Gastroesophageal sphincter (tissue), 4 donors: ENCODE results near the gene EML2. TPM values are rescaled to one million over a fixed set of nuclear protein-coding genes. Genes with fewer than 3 reads are reported as not detected.
A peak's percentile ranks its signal among the peaks of the same experiment; 100 is the strongest.
"Not testable (repeated sequence)": the region's sequence is repeated elsewhere in the genome, so short reads cannot be mapped to it uniquely, and the experiment has no call there.

ENCODE experiments used
- ATAC-seq: fragments of 150-250 bp; one replicate; pipeline ENCODE4 v1.9.1; 2016; ENCODE audit warnings: mild to moderate bottlenecking, moderate library complexity
- H3K27ac ChIP-seq, 4 donors: fragments of 200-600 bp; sonication (generic) in 3 of 4; 1 replicate in 3 of 4; 2 replicates in 1 of 4; pipeline ENCODE4 v1.5.1; 2016 to 2019
- H3K27me3 ChIP-seq: fragments of 200-600 bp; sonication (generic); one replicate; pipeline ENCODE4 v1.5.1; 2019
- H3K36me3 ChIP-seq, 2 donors: fragments of 200-600 bp; sonication (generic); one replicate each; pipeline ENCODE4 v1.5.1; 2019; ENCODE audit warnings: control low read depth in 1 of 2
- H3K4me1 ChIP-seq, 3 donors: fragments of 200-600 bp; sonication (generic); 1 replicate in 2 of 3; 2 replicates in 1 of 3; pipeline ENCODE4 v1.5.1; 2016 to 2019; ENCODE audit warnings: control low read depth in 2 of 3
- H3K4me3 ChIP-seq, 2 donors: fragments of 200-600 bp; sonication (generic); one replicate each; pipeline ENCODE4 v1.5.1; 2019; ENCODE audit warnings: mild to moderate bottlenecking in 1 of 2, moderate library complexity in 1 of 2
- H3K9me3 ChIP-seq, 3 donors: fragments of 200-600 bp; sonication (generic); one replicate each; pipeline ENCODE4 v1.5.1; 2017 to 2019; ENCODE audit warnings: control low read depth in 2 of 3
- EP300 ChIP-seq: sonication (generic); formaldehyde crosslinking; IDR thresholded peaks from one replicate; pipeline ENCODE4 v1.6.1; 2017; ENCODE audit warnings: antibody characterized with exemption, mild to moderate bottlenecking
- POLR2A ChIP-seq, 2 donors: fragments of 450-650 bp; IDR thresholded peaks; one replicate each; pipeline ENCODE4 v1.6.1; 2017; ENCODE audit warnings: antibody characterized with exemption in 2 of 2, mild to moderate bottlenecking in 2 of 2, moderate library complexity in 1 of 2
- POLR2AphosphoS5 ChIP-seq: sonication (generic); formaldehyde crosslinking; IDR thresholded peaks from one replicate; pipeline ENCODE4 v1.6.1; 2017; ENCODE audit warnings: antibody characterized with exemption
- WGBS, 2 donors: methylation state at CpG; one replicate each; pipeline ENCODE4 v1.1.5; 2018; ENCODE audit warnings: low coverage in 1 of 2; 5-methylcytosine and 5-hydroxymethylcytosine counted together
- total RNA-seq, 4 donors: library from RNA; depleted of rRNA; stranded (reverse); fragments of >200 nt; gene quantifications; one replicate each; pipeline ENCODE4 v1.1.0, GENCODE V29; 2016
- TF ChIP-seq, protein P1 (sequence below), 4 experiments: fragments of 200-600 bp in 2 of 4; fragments of 450-650 bp in 2 of 4; sonication (generic) in 1 of 4; IDR thresholded peaks; one replicate each; pipeline ENCODE4 v1.5.1; 2017 to 2019; ENCODE audit warnings: antibody characterized with exemption in 4 of 4, mild to moderate bottlenecking in 2 of 4, moderate library complexity in 2 of 4

The EML2 gene, protein sequence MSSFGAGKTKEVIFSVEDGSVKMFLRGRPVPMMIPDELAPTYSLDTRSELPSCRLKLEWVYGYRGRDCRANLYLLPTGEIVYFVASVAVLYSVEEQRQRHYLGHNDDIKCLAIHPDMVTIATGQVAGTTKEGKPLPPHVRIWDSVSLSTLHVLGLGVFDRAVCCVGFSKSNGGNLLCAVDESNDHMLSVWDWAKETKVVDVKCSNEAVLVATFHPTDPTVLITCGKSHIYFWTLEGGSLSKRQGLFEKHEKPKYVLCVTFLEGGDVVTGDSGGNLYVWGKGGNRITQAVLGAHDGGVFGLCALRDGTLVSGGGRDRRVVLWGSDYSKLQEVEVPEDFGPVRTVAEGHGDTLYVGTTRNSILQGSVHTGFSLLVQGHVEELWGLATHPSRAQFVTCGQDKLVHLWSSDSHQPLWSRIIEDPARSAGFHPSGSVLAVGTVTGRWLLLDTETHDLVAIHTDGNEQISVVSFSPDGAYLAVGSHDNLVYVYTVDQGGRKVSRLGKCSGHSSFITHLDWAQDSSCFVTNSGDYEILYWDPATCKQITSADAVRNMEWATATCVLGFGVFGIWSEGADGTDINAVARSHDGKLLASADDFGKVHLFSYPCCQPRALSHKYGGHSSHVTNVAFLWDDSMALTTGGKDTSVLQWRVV
- 10 to 100 TPM; 18.3 to 29.2 (median 18.9) TPM for total RNA-seq

DNA sequence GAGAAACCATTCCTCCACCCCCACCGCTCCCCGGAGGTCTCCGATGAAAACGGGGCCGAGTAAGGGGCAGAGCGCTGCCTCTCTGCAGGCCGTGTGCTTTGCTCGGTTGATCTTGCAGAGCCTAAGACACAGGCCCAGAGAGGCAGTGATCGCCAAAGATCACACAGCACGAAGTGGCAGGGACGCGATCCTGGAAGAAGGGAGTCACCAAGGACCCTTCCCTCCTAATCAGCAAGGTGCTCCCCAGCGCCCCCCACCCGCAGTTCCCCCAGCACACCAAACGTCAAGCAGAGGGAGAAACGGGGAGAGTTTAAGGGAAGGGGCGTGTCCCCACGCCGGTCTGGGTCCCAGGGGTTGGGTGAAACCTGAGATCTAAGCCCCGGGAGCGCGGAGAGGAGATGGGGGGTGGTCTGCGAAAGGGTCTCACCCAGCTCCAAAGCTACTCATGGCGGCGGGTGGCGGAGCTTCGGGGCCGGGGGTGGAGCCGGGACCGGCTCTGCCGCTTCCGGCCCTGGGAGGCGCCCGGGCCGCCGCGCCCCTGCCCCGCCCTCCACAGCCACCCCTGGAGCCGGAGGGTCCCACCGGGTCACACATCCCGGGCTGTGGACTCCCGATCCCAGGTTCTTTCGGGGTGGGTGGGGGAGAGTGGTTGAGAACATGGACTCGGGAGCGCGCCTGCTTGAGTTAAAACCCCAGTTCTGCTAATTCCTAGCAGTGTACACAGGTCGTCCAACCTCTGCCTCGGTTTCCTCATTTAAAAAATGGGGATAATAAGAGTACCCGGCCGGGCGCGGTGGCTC is at the start of gene EML2:
TSS of gene EML2 (minus strand) at position 468 of the 800 bp plus-strand sequence. CDS start at position 447, 21 bp downstream.
- 1% methylated on average over 12 to 18 of the region's 52 CpGs for WGBS, 2 donors
- peak; percentile 30 for ATAC-seq
- TF ChIP-seq, protein P1, sequence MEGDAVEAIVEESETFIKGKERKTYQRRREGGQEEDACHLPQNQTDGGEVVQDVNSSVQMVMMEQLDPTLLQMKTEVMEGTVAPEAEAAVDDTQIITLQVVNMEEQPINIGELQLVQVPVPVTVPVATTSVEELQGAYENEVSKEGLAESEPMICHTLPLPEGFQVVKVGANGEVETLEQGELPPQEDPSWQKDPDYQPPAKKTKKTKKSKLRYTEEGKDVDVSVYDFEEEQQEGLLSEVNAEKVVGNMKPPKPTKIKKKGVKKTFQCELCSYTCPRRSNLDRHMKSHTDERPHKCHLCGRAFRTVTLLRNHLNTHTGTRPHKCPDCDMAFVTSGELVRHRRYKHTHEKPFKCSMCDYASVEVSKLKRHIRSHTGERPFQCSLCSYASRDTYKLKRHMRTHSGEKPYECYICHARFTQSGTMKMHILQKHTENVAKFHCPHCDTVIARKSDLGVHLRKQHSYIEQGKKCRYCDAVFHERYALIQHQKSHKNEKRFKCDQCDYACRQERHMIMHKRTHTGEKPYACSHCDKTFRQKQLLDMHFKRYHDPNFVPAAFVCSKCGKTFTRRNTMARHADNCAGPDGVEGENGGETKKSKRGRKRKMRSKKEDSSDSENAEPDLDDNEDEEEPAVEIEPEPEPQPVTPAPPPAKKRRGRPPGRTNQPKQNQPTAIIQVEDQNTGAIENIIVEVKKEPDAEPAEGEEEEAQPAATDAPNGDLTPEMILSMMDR (IDR thresholded peaks at IDR 0.05) = peak in 2 of 4 experiments; percentile 6 to 13
- TF ChIP-seq EP300 = no peak
- H3K9me3 ChIP-seq = no peaks in the 10 kb centered on the region
- H3K36me3 ChIP-seq = no peaks in the 10 kb centered on the region
- H3K27me3 ChIP-seq = peaks cover 18% of the 10 kb centered on the region
- peak within 1 kb of the TSS; percentile 66 to 71 for H3K4me3 ChIP-seq
- H3K27ac ChIP-seq = peak within 1 kb of the TSS in 1 of 4 donors; percentile 63
- H3K4me1 ChIP-seq = peaks cover 0 to 51% (median 19%) of the 10 kb centered on the region in 3 donors

DNA sequence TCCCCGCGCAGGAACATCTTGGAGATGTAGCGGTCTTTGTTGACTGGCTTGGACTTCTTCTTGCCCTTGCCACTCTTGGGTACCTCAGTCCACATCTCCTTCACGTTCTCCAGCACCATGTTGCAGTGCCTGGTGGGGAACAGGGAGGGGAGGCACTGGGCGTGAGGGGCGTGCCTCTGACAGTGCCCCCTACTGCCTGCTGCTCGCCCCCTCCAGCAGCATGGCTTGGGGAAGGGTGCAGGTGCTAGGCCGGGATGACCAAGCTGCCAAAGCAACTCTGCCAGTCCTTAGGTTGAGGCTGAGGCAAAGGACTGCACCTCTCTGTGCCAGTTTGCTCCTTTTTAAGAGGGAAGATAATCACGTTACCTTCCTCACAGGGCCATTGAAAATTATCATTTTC is 48.4 kb upstream of the EML2 start:
- H3K36me3 ChIP-seq = peaks cover 0 to 61% of the 10 kb centered on the region in 2 donors
- no peak overlapping the region for H3K4me3 ChIP-seq
- H3K9me3 ChIP-seq = no peaks in the 10 kb centered on the region
- H3K27me3 ChIP-seq = no peaks in the 10 kb centered on the region
- H3K27ac ChIP-seq = no peak overlapping the region
- ATAC-seq = no peak
- no peak for TF ChIP-seq EP300
- no peak for TF ChIP-seq POLR2A (IDR thresholded peaks at IDR 0.05)
- TF ChIP-seq POLR2AphosphoS5 = no peak
- TF ChIP-seq, protein P1 (IDR thresholded peaks at IDR 0.05) = no peak
- WGBS, 2 donors = 75% methylated on average over 4 of the region's 9 CpGs; no CpG with 5 or more reads in 1 of the 2 donors
- peaks cover 0 to 12% (median 6%) of the 10 kb centered on the region in 3 donors for H3K4me1 ChIP-seq

DNA sequence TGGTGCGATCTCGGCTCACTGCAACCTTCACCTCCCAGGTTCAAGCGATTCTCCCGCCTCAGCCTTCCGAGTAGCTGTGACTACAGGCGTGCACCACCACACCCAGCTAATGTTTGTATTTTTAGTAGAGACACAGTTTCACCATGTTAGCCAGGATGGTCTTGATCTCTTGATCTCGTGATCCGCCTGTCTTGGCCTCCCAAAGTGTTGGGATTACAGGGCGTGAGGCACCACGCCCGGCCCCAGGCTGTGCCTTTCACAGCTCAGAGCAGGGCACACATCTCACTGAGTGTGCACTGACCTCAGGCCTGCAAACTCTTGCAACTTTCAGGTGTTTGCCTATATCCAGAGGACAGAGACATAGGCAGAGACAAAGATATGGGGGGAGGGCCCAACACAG is 45.8 kb upstream of the EML2 start:
- H3K9me3 ChIP-seq, ATAC-seq, H3K27me3 ChIP-seq, H3K27ac ChIP-seq, H3K4me3 ChIP-seq: not testable (repeated sequence)
- Histone ChIP-seq H3K36me3 (peaks cover 0 to 61% of the 10 kb centered on the region in 2 donors), H3K4me1 (peaks cover 0 to 15% (median 0%) of the 10 kb centered on the region in 3 donors)
- 93% methylated on average over 5 of the region's 11 CpGs; no CpG with 5 or more reads in 1 of the 2 donors for WGBS, 2 donors

DNA sequence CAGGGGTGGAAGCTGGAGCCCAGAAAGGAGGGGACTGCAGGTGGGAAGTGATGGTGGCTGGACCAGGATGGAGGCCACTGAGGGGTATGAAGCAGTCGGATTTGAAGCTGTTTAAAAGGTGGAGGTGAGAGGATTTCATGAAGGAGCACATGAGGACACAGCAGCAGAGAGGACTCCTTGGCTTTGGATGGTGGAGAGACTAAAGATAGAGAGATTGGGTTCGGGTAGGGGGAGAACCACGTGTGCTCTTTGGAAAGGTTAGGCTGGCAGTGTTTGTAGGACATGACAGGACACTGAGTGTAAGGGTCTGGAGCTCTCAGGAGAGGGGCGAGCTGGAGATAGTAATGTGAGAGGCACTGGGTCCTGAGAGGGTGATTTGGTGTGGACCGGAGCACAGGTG is 43.7 kb upstream of the EML2 start:
- Histone ChIP-seq H3K27me3 (peaks cover 26% of the 10 kb centered on the region), H3K4me1 (peaks cover 0 to 20% (median 0%) of the 10 kb centered on the region in 3 donors), H3K27ac (peak overlapping the region in 1 of 4 donors; percentile 84), H3K36me3 (peaks cover 0 to 46% of the 10 kb centered on the region in 2 donors), H3K4me3 (no peak overlapping the region), H3K9me3 (no peaks in the 10 kb centered on the region)
- TF ChIP-seq POLR2A (IDR thresholded peaks at IDR 0.05) (no peak), EP300 (no peak), POLR2AphosphoS5 (no peak)
- TF ChIP-seq, protein P1 (IDR thresholded peaks at IDR 0.05) = no peak
- WGBS, 2 donors = 54 to 86% methylated on average over 4 to 5 of the region's 5 CpGs
- ATAC-seq = no peak

DNA sequence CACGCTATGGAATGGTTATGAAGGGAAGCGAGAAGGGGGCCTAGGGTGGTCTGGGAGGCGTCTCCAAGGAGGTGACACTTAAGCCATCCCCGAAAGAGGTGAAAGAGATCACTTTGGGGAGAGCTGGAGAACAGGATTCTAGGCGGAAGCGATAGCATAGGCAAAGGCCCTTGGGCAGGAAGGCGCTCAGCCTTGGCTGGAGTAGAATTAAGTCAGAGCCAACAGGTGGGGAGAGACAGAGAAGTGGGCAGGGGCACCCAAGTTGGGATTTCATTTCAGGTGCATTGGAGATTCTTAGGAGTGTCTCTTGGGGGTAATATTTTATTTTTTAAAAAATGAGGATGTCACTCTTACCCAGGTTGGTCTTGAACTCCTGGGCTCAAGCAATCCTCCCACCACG is 42.9 kb upstream of the EML2 start:
- Histone ChIP-seq H3K36me3 (peaks cover 0 to 38% of the 10 kb centered on the region in 2 donors), H3K9me3 (no peaks in the 10 kb centered on the region), H3K27me3 (peaks cover 34% of the 10 kb centered on the region), H3K4me1 (peaks cover 0 to 28% (median 4%) of the 10 kb centered on the region in 3 donors), H3K27ac (peak overlapping the region in 3 of 4 donors; percentile 81 to 84 (median 82)), H3K4me3 (peak overlapping the region in 1 of 2 donors; percentile 51)
- TF ChIP-seq POLR2AphosphoS5 (no peak), POLR2A (IDR thresholded peaks at IDR 0.05) (no peak), EP300 (no peak)
- TF ChIP-seq, protein P1 (IDR thresholded peaks at IDR 0.05) = no peak
- 67 to 68% methylated on average over 8 of the region's 8 CpGs for WGBS, 2 donors
- no peak for ATAC-seq
